Pancreas (tissue), 10 donors: ENCODE results near the gene RBM3. TPM values are rescaled to one million over a fixed set of nuclear protein-coding genes. Genes with fewer than 3 reads are reported as not detected.
A peak's percentile ranks its signal among the peaks of the same experiment; 100 is the strongest.
"Not testable (repeated sequence)": the region's sequence is repeated elsewhere in the genome, so short reads cannot be mapped to it uniquely, and the experiment has no call there.

Experiments
- ATAC-seq, 4 donors: fragments of 200-7000 bp; cut with Tn5 transposase; one replicate each; pipeline versions ENCODE4 v1.8.0 to v1.9.1; 2020; ENCODE audit warnings: mild to moderate bottlenecking in 4 of 4, moderate library complexity in 4 of 4
- DNase-seq, 6 donors: peaks; one replicate each; pipeline ENCODE4 v3.0.0-alpha.2; 2020
- FAIRE-seq: peaks from 2 replicates; lab custom pipeline; 2012; peaks lifted over from hg19 to GRCh38; lab: Jason Lieb, UNC
- H3K27ac ChIP-seq, 4 donors: fragments of 200-600 bp; sonication (generic); 1 replicate in 3 of 4; 2 replicates in 1 of 4; pipeline versions ENCODE4 v1.5.0 to v1.8.0; 2020
- H3K27me3 ChIP-seq, 4 donors: fragments of 200-600 bp; one replicate each; pipeline ENCODE4 v1.8.0; 2021
- H3K36me3 ChIP-seq, 3 donors: fragments of 200-600 bp; sonication (generic) in 1 of 3; one replicate each; pipeline versions ENCODE4 v1.5.0 to v1.8.0; 2020 to 2021
- H3K4me1 ChIP-seq, 3 donors: fragments of 200-600 bp; one replicate each; pipeline ENCODE4 v1.8.0; 2021
- H3K4me3 ChIP-seq, 4 donors: fragments of 200-600 bp; sonication (generic) in 2 of 4; one replicate each; pipeline versions ENCODE4 v1.5.0 to v1.8.0; 2020 to 2021
- H3K9me3 ChIP-seq, 4 donors: fragments of 200-600 bp; one replicate each; pipeline ENCODE4 v1.8.0; 2021
- WGBS, 2 donors: extraction: QIAGEN DNeasy Blood & Tissue Kit; methylation state at CpG; one replicate each; pipeline ENCODE4 v1.1.7; 2013; 5-methylcytosine and 5-hydroxymethylcytosine counted together
- intact Hi-C, 3 donors: fragments of 100-400 bp; cut with DNase I; formaldehyde crosslinking; loops; one replicate each; pipeline versions ENCODE4 v1.11.1 to v1.14.2; 2022
- polyA plus RNA-seq, 2 donors: library from polyadenylated mRNA; stranded (reverse); fragments of 200-250 nt; gene quantifications; one replicate each; pipeline ENCODE4 v1.2.3, GENCODE V29; 2013
- total RNA-seq, 6 donors: library from RNA; stranded (reverse); fragmentation: NEBNext Ultra II Directional in 4 of 6; extraction: Animal tissue kit (Norgen Biotek cat#: 25700) in 4 of 6; gene quantifications; one replicate each; pipeline versions ENCODE4 v1.2.1 to v1.2.4, GENCODE V29; 2021 to 2023
- TF ChIP-seq, protein P1 (sequence below), 4 donors: fragments of 200-600 bp; sonication (generic) in 3 of 4; IDR thresholded peaks; one replicate each; pipeline versions ENCODE4 v1.5.0 to v1.8.0; 2021; ENCODE audit warnings: antibody characterized with exemption in 4 of 4
- donor health status: healthy with polysubstance abuse.
- donor health status: DM: no; HTN: no; CAD: no; lungs with moderate emphysema.
- donor health status: DM: no; HTN: no; CAD: no.
- donor health status: control.
- donor health status: control.
- donor health status: Bipolar disorder and iron deficiency.
- donor health status: DM: yes; HTN: yes; CAD: no.
- donor health status: DM: no; HTN: no; CAD: no.
- donor health status: DM: no; HTN: no; CAD: no.
- donor health status: DM: yes; HTN: yes; CAD: no.

The RBM3 gene
- total and polyA plus RNA-seq, 8 donors: 42.0 to 314 (median 147) TPM

DNA sequence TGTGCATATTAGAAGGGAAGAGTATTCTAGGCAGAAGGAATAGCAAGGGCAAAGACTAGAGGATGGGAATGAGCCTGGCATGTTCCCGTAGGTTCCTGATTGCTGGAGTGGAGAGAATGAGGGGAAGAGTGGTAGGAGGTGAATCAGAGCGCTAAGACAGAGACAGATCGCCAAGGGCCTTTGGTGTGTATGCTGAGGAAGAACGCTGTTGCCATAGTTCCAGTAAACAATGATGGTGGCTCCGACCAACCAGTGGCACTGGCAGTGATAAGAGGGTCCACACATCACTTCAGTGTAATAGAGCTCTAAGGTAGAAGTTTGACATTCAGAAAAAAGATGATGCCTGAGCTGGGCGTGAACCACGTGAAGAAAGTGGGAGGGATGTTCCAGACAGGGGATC, 33.8 kb upstream of the RBM3 start:
- peak overlapping the region in 2 of 4 donors; percentile 57 to 61 for H3K4me3 ChIP-seq
- no peak overlapping the region for H3K27ac ChIP-seq
- TF ChIP-seq, protein P1, sequence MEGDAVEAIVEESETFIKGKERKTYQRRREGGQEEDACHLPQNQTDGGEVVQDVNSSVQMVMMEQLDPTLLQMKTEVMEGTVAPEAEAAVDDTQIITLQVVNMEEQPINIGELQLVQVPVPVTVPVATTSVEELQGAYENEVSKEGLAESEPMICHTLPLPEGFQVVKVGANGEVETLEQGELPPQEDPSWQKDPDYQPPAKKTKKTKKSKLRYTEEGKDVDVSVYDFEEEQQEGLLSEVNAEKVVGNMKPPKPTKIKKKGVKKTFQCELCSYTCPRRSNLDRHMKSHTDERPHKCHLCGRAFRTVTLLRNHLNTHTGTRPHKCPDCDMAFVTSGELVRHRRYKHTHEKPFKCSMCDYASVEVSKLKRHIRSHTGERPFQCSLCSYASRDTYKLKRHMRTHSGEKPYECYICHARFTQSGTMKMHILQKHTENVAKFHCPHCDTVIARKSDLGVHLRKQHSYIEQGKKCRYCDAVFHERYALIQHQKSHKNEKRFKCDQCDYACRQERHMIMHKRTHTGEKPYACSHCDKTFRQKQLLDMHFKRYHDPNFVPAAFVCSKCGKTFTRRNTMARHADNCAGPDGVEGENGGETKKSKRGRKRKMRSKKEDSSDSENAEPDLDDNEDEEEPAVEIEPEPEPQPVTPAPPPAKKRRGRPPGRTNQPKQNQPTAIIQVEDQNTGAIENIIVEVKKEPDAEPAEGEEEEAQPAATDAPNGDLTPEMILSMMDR (IDR thresholded peaks at IDR 0.05): no peak
- H3K27me3 ChIP-seq: no peaks in the 10 kb centered on the region
- FAIRE-seq: no peak
- H3K9me3 ChIP-seq: no peaks in the 10 kb centered on the region
- no peak for ATAC-seq
- intact Hi-C loops: no loop called here
- no peaks in the 10 kb centered on the region for H3K4me1 ChIP-seq
- 71 to 72% methylated on average over 7 of the region's 7 CpGs for WGBS, 2 donors
- DNase-seq: no peak
- no peaks in the 10 kb centered on the region for H3K36me3 ChIP-seq

DNA sequence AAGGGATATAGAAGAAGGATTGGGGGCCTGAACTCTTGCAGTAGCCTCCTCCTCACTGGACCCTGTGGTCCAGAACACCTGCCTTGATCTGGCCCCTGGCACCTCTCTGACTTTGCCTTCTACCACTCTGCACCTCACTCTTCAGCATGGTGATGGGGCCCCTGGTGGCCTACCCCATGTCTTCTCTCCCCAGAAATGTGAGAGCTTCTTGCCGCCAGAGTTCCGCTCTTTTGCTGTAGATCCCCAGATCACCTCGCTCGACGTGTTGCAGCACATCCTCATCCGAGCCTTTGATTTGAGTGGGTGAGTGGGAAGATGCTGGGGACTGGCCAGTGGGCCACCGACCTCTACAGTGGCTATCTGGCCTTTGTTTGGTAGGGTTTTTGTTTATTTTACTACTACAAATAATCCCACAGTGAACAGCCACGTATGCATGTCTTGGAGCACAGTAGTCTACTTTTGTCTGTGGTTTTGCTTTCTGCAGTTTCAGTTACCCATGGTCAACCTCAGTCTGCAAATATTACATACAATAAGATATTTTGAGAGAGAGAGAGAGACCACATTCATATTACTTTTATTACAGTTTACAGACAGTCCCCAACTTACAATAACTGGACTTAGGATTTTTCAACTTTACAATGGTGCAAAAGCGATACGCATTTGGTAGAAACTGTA, 33.0 kb upstream of the RBM3 start:
- TF ChIP-seq, protein P1 (IDR thresholded peaks at IDR 0.05): no peak
- Histone ChIP-seq H3K27me3 (no peaks in the 10 kb centered on the region), H3K36me3 (no peaks in the 10 kb centered on the region), H3K4me3 (no peak overlapping the region), H3K27ac (no peak overlapping the region), H3K4me1 (no peaks in the 10 kb centered on the region), H3K9me3 (no peaks in the 10 kb centered on the region)
- no peak for FAIRE-seq
- no peak for DNase-seq
- ATAC-seq: no peak
- 75 to 78% methylated on average over 10 of the region's 10 CpGs for WGBS, 2 donors
- intact Hi-C loops: no loop called here

DNA sequence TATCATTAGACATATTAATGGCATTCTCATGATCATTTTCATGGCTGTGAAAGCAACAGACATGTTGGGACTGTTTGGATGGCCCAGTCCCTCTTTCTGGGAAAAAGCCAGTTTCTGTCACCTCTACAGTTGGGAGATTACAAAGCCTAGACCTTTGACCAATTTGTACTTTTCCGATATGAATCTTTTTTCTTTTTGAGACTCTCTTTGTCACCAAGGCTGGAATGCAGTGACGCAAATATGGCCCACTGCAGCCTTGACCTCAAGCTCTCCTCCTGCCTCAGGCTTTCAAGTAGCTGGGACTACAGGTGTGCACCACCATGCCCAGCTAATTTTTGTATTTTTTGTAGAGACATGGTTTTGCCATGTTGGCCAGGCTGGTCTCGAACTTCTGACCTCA, 25.4 kb upstream of the RBM3 start:
- TF ChIP-seq, protein P1 (IDR thresholded peaks at IDR 0.05): no peak
- Histone ChIP-seq H3K27me3 (no peaks in the 10 kb centered on the region), H3K4me1 (no peaks in the 10 kb centered on the region), H3K4me3 (no peak overlapping the region), H3K27ac (no peak overlapping the region), H3K36me3 (no peaks in the 10 kb centered on the region), H3K9me3 (no peaks in the 10 kb centered on the region)
- FAIRE-seq: no peak
- DNase-seq: no peak
- ATAC-seq: no peak
- intact Hi-C loops: no loop called here
- 66 to 73% methylated on average over 3 of the region's 3 CpGs for WGBS, 2 donors

DNA sequence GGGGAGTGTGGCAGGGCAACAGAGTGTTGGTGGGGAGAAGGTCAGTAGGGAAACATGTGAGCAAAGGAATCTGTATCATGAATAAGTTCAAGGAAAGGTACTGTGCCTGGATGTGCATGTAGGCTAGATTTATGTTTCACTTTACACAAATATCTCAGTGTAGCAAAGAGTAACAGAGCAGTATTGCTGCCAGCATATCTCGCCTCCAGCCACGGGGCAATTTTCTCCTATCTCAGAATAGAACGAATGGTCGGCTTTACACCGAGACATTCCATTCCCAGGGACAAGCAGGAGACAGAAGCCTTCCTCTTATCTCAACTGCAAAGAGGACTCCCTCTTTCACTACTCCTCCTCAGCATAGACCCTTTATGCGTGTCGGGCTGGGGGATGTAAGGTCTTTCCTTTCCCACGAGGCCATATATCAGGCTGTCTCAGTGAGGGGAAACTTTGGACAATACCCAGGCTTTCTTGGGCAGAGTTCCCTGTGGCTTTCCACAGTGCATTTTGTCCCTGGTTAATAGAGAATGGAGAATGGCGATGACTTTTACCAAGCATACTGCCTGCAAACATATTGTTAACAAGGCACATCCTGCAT, 18.5 kb upstream of the RBM3 start:
- DNase-seq, ATAC-seq, H3K36me3 ChIP-seq, FAIRE-seq, H3K27me3 ChIP-seq, intact Hi-C loops, H3K4me3 ChIP-seq, H3K9me3 ChIP-seq, H3K4me1 ChIP-seq, H3K27ac ChIP-seq: not testable (repeated sequence)
- WGBS, 2 donors: 85 to 91% methylated on average over 9 of the region's 9 CpGs

DNA sequence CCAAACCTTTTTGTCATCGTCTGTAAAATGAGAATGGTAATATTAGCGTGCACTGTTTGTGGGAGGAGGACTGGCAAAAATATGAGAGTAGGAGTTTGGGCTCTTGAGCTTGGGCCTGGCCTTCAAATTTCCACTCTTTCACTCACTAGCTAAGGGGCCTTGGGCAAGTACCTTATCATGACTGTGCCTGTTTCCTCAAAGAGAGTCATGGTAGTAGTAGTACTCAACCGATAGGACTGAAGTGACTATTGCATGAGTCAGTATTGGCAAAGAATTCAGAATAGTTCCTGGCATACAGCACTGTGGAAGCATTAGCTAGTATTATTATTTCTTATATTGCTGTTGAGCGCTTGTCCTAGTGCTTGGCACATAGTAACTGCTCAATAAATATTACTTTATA, 16.0 kb upstream of the RBM3 start:
- no peaks in the 10 kb centered on the region for H3K36me3 ChIP-seq
- no peaks in the 10 kb centered on the region for H3K4me1 ChIP-seq
- H3K27me3 ChIP-seq: no peaks in the 10 kb centered on the region
- no peak overlapping the region for H3K27ac ChIP-seq
- ATAC-seq (peak in 3 of 4 donors; percentile 51 to 70 (median 62)), FAIRE-seq (no peak), DNase-seq (no peak)
- H3K4me3 ChIP-seq: no peak overlapping the region
- intact Hi-C loops: no loop called here
- no peaks in the 10 kb centered on the region for H3K9me3 ChIP-seq
- TF ChIP-seq, protein P1 (IDR thresholded peaks at IDR 0.05): no peak
- 78 to 79% methylated on average over 4 of the region's 4 CpGs for WGBS, 2 donors
